Lower lobe of right lung (tissue), 2 donors: ENCODE data around the gene ISLR2. TPM values are rescaled to one million over a fixed set of nuclear protein-coding genes. Genes with fewer than 3 reads are reported as not detected.

Experiments
- ATAC-seq, 2 donors: fragments of 200-7000 bp; cut with Tn5 transposase; one replicate each; pipeline ENCODE4 v1.9.1; 2020 to 2022; ENCODE audit warnings: mild to moderate bottlenecking in 2 of 2, moderate library complexity in 2 of 2
- DNase-seq: peaks from one replicate; pipeline ENCODE4 v3.0.0-alpha.2; 2020
- H3K27ac ChIP-seq: fragments of 200-600 bp; one replicate; pipeline ENCODE4 v1.8.0; 2022
- H3K27me3 ChIP-seq: fragments of 200-600 bp; one replicate; pipeline ENCODE4 v1.8.0; 2022; ENCODE audit warnings: low read depth
- H3K36me3 ChIP-seq: fragments of 200-600 bp; one replicate; pipeline ENCODE4 v1.8.0; 2022; ENCODE audit warnings: mild to moderate bottlenecking
- H3K4me1 ChIP-seq: fragments of 200-600 bp; one replicate; pipeline ENCODE4 v1.8.0; 2022
- H3K4me3 ChIP-seq: fragments of 200-600 bp; one replicate; pipeline ENCODE4 v1.8.0; 2022; ENCODE audit warnings: mild to moderate bottlenecking
- H3K9me3 ChIP-seq: fragments of 200-600 bp; one replicate; pipeline ENCODE4 v1.8.0; 2022
- intact Hi-C: fragments of 100-400 bp; cut with DNase I; formaldehyde crosslinking; loops from one replicate; pipeline ENCODE4 v1.11.0; 2022
- total RNA-seq: library from RNA; stranded (reverse); fragmentation: NEBNext Ultra II Directional; extraction: Animal tissue kit (Norgen Biotek cat#: 25700); gene quantifications from one replicate; pipeline ENCODE4 v1.2.1, GENCODE V29; 2021
- TF ChIP-seq, protein P1 (sequence below): fragments of 200-600 bp; IDR thresholded peaks from one replicate; pipeline ENCODE4 v1.8.0; 2022; ENCODE audit warnings: antibody characterized with exemption, mild to moderate bottlenecking
- donor health status: DM: no; HTN: yes; CAD: no; lungs with severe emphysema.

The ISLR2 gene
- total RNA-seq, 1 donor from 2014 or later = 1.2 TPM

DNA sequence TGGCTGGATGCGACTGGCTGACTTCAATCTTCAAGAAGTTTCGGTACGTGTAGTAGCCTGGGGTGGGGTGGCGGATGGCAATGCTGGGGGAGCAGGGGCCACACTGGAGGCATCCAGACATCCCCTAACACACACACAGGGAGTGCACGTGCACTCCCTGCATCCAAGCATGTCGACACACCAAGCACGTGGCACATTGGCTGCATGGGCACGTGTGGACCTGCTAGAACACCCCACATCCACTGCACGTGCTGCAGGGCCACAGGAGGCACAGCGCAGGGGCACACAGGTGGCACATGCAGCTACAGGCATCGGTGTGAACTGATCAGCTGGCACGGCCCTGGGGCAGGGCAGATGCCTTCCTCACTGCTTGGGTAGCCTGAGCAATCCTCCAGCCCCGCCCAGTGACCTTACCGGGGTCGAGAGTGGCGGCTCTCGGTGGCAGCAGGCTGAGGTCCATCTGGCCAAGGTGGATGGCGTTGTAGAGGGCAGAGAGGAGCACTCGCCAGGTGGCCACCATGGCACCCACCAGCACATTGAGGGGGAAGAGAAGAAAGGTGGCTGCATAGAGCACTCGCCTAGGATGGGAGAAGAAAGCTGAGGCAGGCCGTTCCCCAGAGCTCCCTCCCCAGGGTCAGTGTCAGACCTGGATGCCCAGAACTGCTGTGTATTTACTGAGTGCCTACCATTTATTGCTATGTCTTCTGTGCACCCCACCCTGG, 50.7 kb downstream of the ISLR2 start:
- Histone ChIP-seq H3K4me1 (peaks cover 36% of the 10 kb centered on the region), H3K4me3 (no peak overlapping the region), H3K9me3 (no peaks in the 10 kb centered on the region), H3K36me3 (no peaks in the 10 kb centered on the region), H3K27me3 (no peaks in the 10 kb centered on the region), H3K27ac (no peak overlapping the region)
- ATAC-seq (no peak), DNase-seq (peak; percentile 41)
- intact Hi-C loops = no loop called here
- TF ChIP-seq, protein P1, sequence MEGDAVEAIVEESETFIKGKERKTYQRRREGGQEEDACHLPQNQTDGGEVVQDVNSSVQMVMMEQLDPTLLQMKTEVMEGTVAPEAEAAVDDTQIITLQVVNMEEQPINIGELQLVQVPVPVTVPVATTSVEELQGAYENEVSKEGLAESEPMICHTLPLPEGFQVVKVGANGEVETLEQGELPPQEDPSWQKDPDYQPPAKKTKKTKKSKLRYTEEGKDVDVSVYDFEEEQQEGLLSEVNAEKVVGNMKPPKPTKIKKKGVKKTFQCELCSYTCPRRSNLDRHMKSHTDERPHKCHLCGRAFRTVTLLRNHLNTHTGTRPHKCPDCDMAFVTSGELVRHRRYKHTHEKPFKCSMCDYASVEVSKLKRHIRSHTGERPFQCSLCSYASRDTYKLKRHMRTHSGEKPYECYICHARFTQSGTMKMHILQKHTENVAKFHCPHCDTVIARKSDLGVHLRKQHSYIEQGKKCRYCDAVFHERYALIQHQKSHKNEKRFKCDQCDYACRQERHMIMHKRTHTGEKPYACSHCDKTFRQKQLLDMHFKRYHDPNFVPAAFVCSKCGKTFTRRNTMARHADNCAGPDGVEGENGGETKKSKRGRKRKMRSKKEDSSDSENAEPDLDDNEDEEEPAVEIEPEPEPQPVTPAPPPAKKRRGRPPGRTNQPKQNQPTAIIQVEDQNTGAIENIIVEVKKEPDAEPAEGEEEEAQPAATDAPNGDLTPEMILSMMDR = no peak

DNA sequence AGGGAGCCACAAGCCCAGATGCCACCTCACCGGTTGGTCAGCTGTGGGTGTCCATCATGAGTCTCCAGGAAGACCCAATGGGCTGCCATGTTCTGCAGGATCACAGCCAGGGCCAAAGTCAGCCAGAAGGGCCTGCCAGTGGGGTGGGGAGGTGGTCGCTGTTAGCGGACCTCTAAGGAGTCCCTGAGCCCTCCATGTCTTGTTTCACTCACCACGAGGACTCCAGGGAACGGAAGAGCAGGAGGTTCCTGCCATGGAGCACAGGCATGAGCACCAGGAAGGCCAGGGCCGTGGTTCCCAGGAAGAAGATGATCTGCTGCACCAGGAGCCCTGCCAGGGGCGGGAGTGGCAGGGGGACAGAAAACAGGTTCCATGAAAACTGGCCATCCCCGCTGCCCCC, 51.7 kb downstream of the ISLR2 start:
- no peak overlapping the region for H3K27ac ChIP-seq
- ATAC-seq (no peak), DNase-seq (peak; percentile 25)
- no peaks in the 10 kb centered on the region for H3K36me3 ChIP-seq
- TF ChIP-seq, protein P1 = no peak
- peaks cover 27% of the 10 kb centered on the region for H3K4me1 ChIP-seq
- no peaks in the 10 kb centered on the region for H3K9me3 ChIP-seq
- no peaks in the 10 kb centered on the region for H3K27me3 ChIP-seq
- no peak overlapping the region for H3K4me3 ChIP-seq
- intact Hi-C loops = no loop called here

DNA sequence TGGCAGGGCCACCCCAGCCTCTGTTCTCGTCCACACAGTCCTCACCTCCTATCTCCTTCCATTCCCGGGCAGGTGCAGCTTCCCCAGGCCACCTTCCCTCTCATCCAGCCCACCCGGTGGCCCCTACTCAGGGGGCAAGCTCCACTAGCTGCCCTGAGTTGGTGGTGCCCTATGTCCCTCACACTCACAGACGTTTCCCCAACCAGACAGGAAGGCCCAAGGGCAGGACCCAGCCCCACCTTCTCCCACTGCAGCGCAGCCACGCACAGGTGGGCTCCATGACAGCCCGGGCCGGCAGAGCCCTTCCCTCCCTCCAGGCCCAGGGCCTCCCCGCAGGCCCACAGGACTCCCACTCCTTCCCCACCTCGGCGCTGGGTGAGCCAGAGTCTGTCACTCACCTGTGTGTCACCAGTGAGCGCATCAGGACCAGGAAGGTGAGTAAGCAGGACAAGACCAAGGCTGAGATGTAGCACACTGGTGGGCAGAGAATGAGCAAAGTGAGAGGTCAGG, 54.3 kb downstream of the ISLR2 start:
- no peaks in the 10 kb centered on the region for H3K9me3 ChIP-seq
- TF ChIP-seq, protein P1 = no peak
- H3K36me3 ChIP-seq = no peaks in the 10 kb centered on the region
- ATAC-seq (no peak), DNase-seq (no peak)
- no peak overlapping the region for H3K4me3 ChIP-seq
- no peaks in the 10 kb centered on the region for H3K27me3 ChIP-seq
- intact Hi-C loops = no loop called here
- peaks cover 9% of the 10 kb centered on the region for H3K4me1 ChIP-seq
- H3K27ac ChIP-seq = no peak overlapping the region

DNA sequence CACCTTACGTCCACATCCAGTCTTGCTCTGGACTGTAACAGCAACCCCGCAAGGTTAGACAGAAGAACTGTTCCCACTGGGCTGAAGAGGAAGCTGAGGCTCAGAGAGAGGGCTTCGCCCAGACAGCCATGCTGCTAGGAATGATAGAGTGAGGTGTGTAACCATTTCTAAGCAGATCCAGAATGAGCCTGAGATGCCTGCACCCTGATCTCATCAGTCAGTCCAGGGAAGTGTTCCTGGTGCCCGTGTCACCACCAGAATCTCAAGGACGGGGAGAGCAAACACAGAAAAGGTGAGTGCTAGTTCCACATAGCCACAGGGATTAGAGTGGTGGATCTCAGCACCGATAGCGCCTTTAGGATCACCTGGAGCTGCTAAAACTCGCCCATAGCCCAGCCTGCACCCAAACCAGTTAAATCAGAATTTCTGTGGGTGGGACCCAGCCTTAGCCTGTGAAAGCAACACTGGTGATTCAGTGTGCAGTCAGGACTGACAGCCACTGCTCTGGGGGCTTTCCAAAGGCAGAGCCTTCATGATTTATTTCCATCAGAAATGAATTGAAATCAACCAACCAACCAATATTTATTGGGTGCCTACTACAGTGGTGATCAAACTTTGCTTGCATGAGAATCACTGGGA, 55.4 kb downstream of the ISLR2 start:
- Histone ChIP-seq H3K4me1 (no peaks in the 10 kb centered on the region), H3K36me3 (no peaks in the 10 kb centered on the region), H3K9me3 (no peaks in the 10 kb centered on the region), H3K27me3 (no peaks in the 10 kb centered on the region), H3K27ac (no peak overlapping the region), H3K4me3 (no peak overlapping the region)
- TF ChIP-seq, protein P1 = no peak
- intact Hi-C loops = no loop called here
- no peak for ATAC-seq
- DNase-seq = no peak

Other genes with a start within 250 kb of the ISLR2 start
- 7.6 TPM for gene LOXL1, start 204.1 kb upstream of the ISLR2 start, total RNA-seq
- 16.3 TPM for gene STOML1, start 138.3 kb upstream of the ISLR2 start, total RNA-seq
- gene PML, start 135.9 kb upstream of the ISLR2 start, total RNA-seq = 79.4 TPM
- not detected for gene GOLGA6A, start 48.0 kb upstream of the ISLR2 start, total RNA-seq
- 24.0 TPM for gene ISLR, start 43.1 kb downstream of the ISLR2 start, total RNA-seq
- gene STRA6, start 72.2 kb downstream of the ISLR2 start, total RNA-seq = not detected
- 5.9 TPM for gene CCDC33, start 105.7 kb downstream of the ISLR2 start, total RNA-seq
- 0.59 TPM for gene CYP11A1, start 237.1 kb downstream of the ISLR2 start, total RNA-seq